KMS-11 (cell line): ENCODE measurements around the gene C1orf116.

Experiments used
- H2AFZ ChIP-seq: fragments of 200-600 bp; sonication (generic); 2 replicates; pipeline ENCODE4 v1.6.1; 2016; ENCODE audit warnings: antibody characterized with exemption, mixed run types, low read depth
- H3K27ac ChIP-seq: fragments of 200-600 bp; sonication (generic); 2 replicates; pipeline ENCODE4 v1.6.1; 2016; ENCODE audit warnings: mild to moderate bottlenecking, mixed run types
- H3K27me3 ChIP-seq: fragments of 200-600 bp; sonication (generic); 2 replicates; pipeline ENCODE4 v1.6.1; 2017; ENCODE audit warnings: mild to moderate bottlenecking, low read depth, mixed run types, moderate library complexity; ENCODE audit not compliant: insufficient read depth
- H3K36me3 ChIP-seq: fragments of 200-600 bp; sonication (generic); 2 replicates; pipeline ENCODE4 v1.6.1; 2017; ENCODE audit warnings: mild to moderate bottlenecking, mixed run types; ENCODE audit not compliant: insufficient read depth
- H3K4me1 ChIP-seq: fragments of 200-600 bp; sonication (generic); 2 replicates; pipeline ENCODE4 v1.6.1; 2016; ENCODE audit warnings: mild to moderate bottlenecking, low read depth, mixed run types; ENCODE audit not compliant: poor library complexity, severe bottlenecking
- H3K4me2 ChIP-seq: fragments of 200-600 bp; sonication (generic); 2 replicates; pipeline ENCODE4 v1.7.0; 2016; ENCODE audit warnings: mild to moderate bottlenecking, mixed run types
- H3K4me3 ChIP-seq: fragments of 200-600 bp; sonication (generic); IDR thresholded peaks from 2 replicates; pipeline ENCODE4 v1.6.1; 2017; ENCODE audit warnings: low read depth, low read length, mixed read lengths; ENCODE audit not compliant: insufficient read depth
- H3K79me2 ChIP-seq: fragments of 200-600 bp; sonication (generic); 2 replicates; pipeline ENCODE4 v1.6.1; 2016; ENCODE audit warnings: low read depth, mixed run types; ENCODE audit not compliant: insufficient read depth
- H3K9ac ChIP-seq: fragments of 200-600 bp; sonication (generic); 2 replicates; pipeline ENCODE4 v1.6.1; 2016; ENCODE audit warnings: mild to moderate bottlenecking, mixed run types
- H4K20me1 ChIP-seq: fragments of 200-600 bp; sonication (generic); 2 replicates; pipeline ENCODE4 v1.6.1; 2016; ENCODE audit warnings: mild to moderate bottlenecking, mixed run types; ENCODE audit not compliant: insufficient read depth
- CTCF ChIP-seq: fragments of 200-600 bp; sonication (generic); conservative IDR thresholded peaks from 2 replicates; pipeline ENCODE4 v1.6.1; 2017; ENCODE audit warnings: low read depth, mild to moderate bottlenecking, antibody characterized with exemption, low read length, moderate library complexity, mixed read lengths

The C1orf116 gene

DNA sequence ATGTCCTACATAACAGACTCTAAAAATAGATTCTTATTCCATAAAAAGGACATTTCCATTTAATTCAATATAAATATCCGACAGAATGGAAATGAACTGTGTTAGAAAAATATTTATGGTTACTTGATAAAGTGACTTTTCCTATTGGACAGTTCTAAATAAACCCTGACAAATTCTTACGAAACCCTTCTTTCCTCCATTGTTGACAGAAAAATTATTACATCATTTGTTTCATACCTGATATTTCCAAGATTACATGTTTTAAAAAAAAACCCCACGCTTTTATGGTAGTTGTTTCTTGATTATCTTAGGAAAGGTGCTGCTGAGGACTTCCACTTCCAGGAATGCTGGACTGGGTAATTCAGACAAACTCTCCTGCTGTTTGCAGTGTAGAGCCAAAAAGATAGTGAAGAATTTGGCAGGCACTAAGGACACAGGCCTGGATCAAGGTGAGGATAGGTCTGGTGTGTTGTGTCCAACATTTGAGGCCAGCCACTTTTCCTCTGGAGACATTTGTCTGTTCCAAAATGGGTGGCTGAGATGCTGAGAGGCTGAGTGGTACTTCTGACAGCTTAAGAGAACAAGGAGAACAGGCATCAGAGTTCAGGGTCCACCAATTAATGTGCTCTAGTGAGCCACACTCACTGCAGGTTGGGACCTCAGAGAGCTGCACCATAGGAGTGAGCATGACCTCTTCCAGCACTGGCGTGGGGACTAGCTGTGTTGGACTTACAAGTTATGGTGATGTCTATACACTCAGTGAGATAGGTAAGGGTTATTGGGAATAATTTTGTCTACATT lies 7.0 kb upstream of the C1orf116 start:
- no peak overlapping the region for H3K4me2 ChIP-seq
- no peak for TF ChIP-seq CTCF
- H4K20me1 ChIP-seq: no peaks in the 10 kb centered on the region
- no peak overlapping the region for H2AFZ ChIP-seq
- H3K79me2 ChIP-seq: no peaks in the 10 kb centered on the region
- H3K27ac ChIP-seq: no peak overlapping the region
- H3K36me3 ChIP-seq: no peaks in the 10 kb centered on the region
- no peak overlapping the region for H3K4me3 ChIP-seq
- no peaks in the 10 kb centered on the region for H3K4me1 ChIP-seq
- no peak overlapping the region for H3K9ac ChIP-seq
- H3K27me3 ChIP-seq: no peaks in the 10 kb centered on the region

GRCh38 chr1:207036865-207037264 lies 4.3 kb upstream of the C1orf116 start:
- H3K4me3 ChIP-seq: no peak overlapping the region
- no peaks in the 10 kb centered on the region for H3K27me3 ChIP-seq
- H3K9ac ChIP-seq: no peak overlapping the region
- no peak overlapping the region for H3K4me2 ChIP-seq
- H2AFZ ChIP-seq: no peak overlapping the region
- no peaks in the 10 kb centered on the region for H4K20me1 ChIP-seq
- TF ChIP-seq CTCF: no peak
- H3K36me3 ChIP-seq: no peaks in the 10 kb centered on the region
- no peaks in the 10 kb centered on the region for H3K79me2 ChIP-seq
- no peaks in the 10 kb centered on the region for H3K4me1 ChIP-seq
- H3K27ac ChIP-seq: no peak overlapping the region

- Histone ChIP-seq H3K4me1 (no peaks in the 10 kb centered on the region), H2AFZ (no peak overlapping the region), H3K4me3 (no peak overlapping the region), H3K36me3 (no peaks in the 10 kb centered on the region), H3K4me2 (no peak overlapping the region), H3K27ac (no peak overlapping the region), H3K27me3 (no peaks in the 10 kb centered on the region), H4K20me1 (no peaks in the 10 kb centered on the region), H3K79me2 (no peaks in the 10 kb centered on the region), H3K9ac (no peak overlapping the region)
- no peak for TF ChIP-seq CTCF
Observed at GRCh38 chr1:207035877-207036551, 3.5 kb upstream of the C1orf116 start.

DNA sequence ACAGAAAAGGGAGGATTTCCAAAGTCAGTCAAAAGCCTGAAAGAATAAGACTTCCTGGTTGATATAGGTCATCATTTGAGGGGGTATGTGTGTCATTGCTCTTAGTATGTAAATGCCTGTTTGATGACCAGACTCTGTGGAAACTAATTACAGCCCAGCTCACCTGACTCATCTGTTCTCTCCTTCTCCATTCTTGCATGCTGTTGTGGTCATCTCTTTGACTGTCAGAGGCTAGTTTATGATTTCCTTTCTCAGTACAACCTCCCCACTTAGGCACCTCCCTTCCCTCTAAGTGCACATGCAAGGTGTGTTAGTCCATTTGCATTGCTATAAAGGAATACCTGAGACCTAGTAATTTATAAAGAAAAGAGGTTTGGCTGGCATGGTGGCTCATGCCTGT lies 2.4 kb upstream of the C1orf116 start:
- TF ChIP-seq CTCF: no peak
- Histone ChIP-seq H3K9ac (no peak overlapping the region), H4K20me1 (no peaks in the 10 kb centered on the region), H3K27ac (no peak overlapping the region), H3K36me3 (no peaks in the 10 kb centered on the region), H3K79me2 (no peaks in the 10 kb centered on the region), H2AFZ (no peak overlapping the region), H3K4me1 (no peaks in the 10 kb centered on the region), H3K4me3 (no peak overlapping the region), H3K27me3 (no peaks in the 10 kb centered on the region), H3K4me2 (no peak overlapping the region)
